Activated CD8-positive, alpha-beta T cell treated with anti-CD3 and anti-CD28 coated beads for 36 hours (primary cell): Measurements from ENCODE around the gene SBF1. TPM values are rescaled to one million over a fixed set of nuclear protein-coding genes. Genes with fewer than 3 reads are reported as not detected.
A peak's percentile ranks its signal among the peaks of the same experiment; 100 is the strongest.

ENCODE experiments used
- ATAC-seq: fragments of 200-7000 bp; cut with Tn5 transposase; one replicate; pipeline ENCODE4 v1.10.0; 2021; ENCODE audit warnings: mild to moderate bottlenecking, moderate library complexity
- CTCF ChIA-PET: fragments of 350-600 bp; sonication (Branson Sonifier 250); formaldehyde crosslinking; loops from one replicate; lab custom pipeline; 2021; ENCODE audit warnings: antibody characterized with exemption; lab: Charles Lee
- POLR2A ChIA-PET: fragments of 350-600 bp; sonication (Branson Sonifier 250); formaldehyde crosslinking; loops from one replicate; lab custom pipeline; 2021; ENCODE audit warnings: antibody characterized with exemption; lab: Charles Lee
- DNase-seq: peaks from one replicate; pipeline ENCODE4 v3.0.0-alpha.2; 2020
- H3K27ac Mint-ChIP-seq: one replicate; pipeline ENCODE4 v1.8.0; 2021; ENCODE audit warnings: mild to moderate bottlenecking, mixed read lengths
- H3K27me3 Mint-ChIP-seq: one replicate; pipeline ENCODE4 v1.8.0; 2021; ENCODE audit warnings: mixed read lengths
- H3K36me3 Mint-ChIP-seq: one replicate; pipeline ENCODE4 v1.8.0; 2021; ENCODE audit warnings: low read depth, mixed read lengths
- H3K4me1 Mint-ChIP-seq: one replicate; pipeline ENCODE4 v1.8.0; 2021; ENCODE audit warnings: low read depth, mixed read lengths
- H3K4me3 Mint-ChIP-seq: one replicate; pipeline ENCODE4 v1.8.0; 2021; ENCODE audit warnings: mild to moderate bottlenecking, moderate library complexity, mixed read lengths
- H3K9me3 Mint-ChIP-seq: one replicate; pipeline ENCODE4 v1.8.0; 2021; ENCODE audit warnings: mixed read lengths
- CTCF ChIP-seq: fragments of 200-600 bp; IDR thresholded peaks from one replicate; pipeline ENCODE4 v1.8.0; 2022; ENCODE audit warnings: antibody characterized with exemption, mild to moderate bottlenecking
- intact Hi-C: fragments of 100-400 bp; cut with micrococcal nuclease; formaldehyde crosslinking; loops from one replicate; pipeline ENCODE4 v1.10.0; 2022
- total RNA-seq, 2 experiments: library from RNA; stranded (reverse); gene quantifications; one replicate each; pipeline ENCODE4 v1.2.3, GENCODE V29; 2021

SBF1 gene
- total RNA-seq, 2 experiments from 2014 or later = 120 TPM

- DNase-seq (peak; percentile 80), ATAC-seq (peak; percentile 95)
- no peaks in the 10 kb centered on the region for H3K9me3 Mint-ChIP-seq
- H3K4me1 Mint-ChIP-seq = no peaks in the 10 kb centered on the region
- no peaks in the 10 kb centered on the region for H3K27me3 Mint-ChIP-seq
- no peaks in the 10 kb centered on the region for H3K36me3 Mint-ChIP-seq
- peak; percentile 79 for TF ChIP-seq CTCF
- no peak overlapping the region for H3K27ac Mint-ChIP-seq
- no peak overlapping the region for H3K4me3 Mint-ChIP-seq
- CTCF ChIA-PET = interaction anchor here (0.7 to 2.8 kb wide), 32 partner anchors 8 to 254 kb away, joined by 3 to 19 read pairs (median 4); partner anchors contain the start of genes ADM2, HDAC10, LMF2 and MAPK12
- intact Hi-C loops = no loop called here
- POLR2A ChIA-PET = interaction anchor here (0.6 to 1.2 kb wide), 5 partner anchors 41 to 255 kb away, joined by 3 to 5 read pairs (median 3); no protein-coding TSS in a partner anchor
These were observed 23.6 kb upstream of the SBF1 start for GRCh38 chr22:50498322-50498890.

- no peaks in the 10 kb centered on the region for H3K4me1 Mint-ChIP-seq
- no peak for TF ChIP-seq CTCF
- H3K36me3 Mint-ChIP-seq = no peaks in the 10 kb centered on the region
- intact Hi-C loops = no loop called here
- no peak for ATAC-seq
- DNase-seq = no peak
- no peaks in the 10 kb centered on the region for H3K27me3 Mint-ChIP-seq
- no peak overlapping the region for H3K27ac Mint-ChIP-seq
- H3K4me3 Mint-ChIP-seq = no peak overlapping the region
- POLR2A ChIA-PET = interaction anchor here (0.8 to 1.2 kb wide), 2 partner anchors 17 to 43 kb away, joined by 3 read pairs; no protein-coding TSS in a partner anchor
- CTCF ChIA-PET = interaction anchor here (0.7 to 2.6 kb wide), 18 partner anchors 11 to 236 kb away, joined by 3 to 19 read pairs (median 6); partner anchors contain the start of genes ADM2, LMF2, MAPK12 and NCAPH2
- no peaks in the 10 kb centered on the region for H3K9me3 Mint-ChIP-seq
These were observed 22.3 kb upstream of the SBF1 start for GRCh38 chr22:50497093-50497492.

DNA sequence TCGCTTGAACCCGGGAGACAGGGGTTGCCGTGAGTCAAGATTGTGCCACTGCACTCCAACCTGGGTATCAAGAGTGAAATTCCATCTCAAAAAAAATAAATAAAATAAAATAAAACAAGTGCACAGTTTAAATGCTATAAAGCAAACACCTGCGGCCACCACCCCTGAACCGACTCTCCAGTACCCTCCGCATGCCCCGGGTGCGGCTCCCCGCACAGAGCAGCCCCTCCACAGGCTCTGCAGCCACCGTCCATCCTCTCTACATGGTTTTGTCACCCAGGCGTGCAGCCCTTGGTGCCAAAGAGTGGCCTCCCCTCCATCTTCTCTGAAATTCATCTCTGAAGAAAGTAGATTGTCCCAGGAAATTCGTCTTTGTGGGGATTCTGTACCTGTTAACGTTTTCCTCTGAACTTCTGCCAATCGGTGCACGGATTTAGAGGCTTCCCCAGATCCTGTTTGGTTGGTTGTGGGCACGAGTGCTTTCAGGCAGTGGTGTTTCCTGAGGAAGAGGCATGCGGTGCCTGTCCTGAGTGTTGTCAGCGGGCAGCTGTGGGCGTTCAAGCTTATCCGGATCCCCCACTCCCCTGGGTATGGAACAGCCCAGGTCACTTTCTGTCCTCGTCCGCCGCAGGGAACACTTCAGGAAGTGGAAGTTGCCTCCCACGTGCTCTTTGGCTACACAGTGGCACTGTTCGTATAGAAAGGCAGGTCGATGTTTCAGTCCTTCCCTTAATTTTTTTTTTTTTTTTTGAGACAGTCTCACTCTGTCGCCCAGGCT is 15.9 kb upstream of the SBF1 start:
- POLR2A ChIA-PET = interaction anchor here (1.0 to 1.1 kb wide), 2 partner anchors 8 to 28 kb away, joined by 3 to 4 read pairs; no protein-coding TSS in a partner anchor
- peak overlapping the region; percentile 26 for H3K4me3 Mint-ChIP-seq
- intact Hi-C loops = no loop called here
- H3K36me3 Mint-ChIP-seq = no peaks in the 10 kb centered on the region
- CTCF ChIA-PET = interaction anchor here (0.6 to 0.7 kb wide), 2 partner anchors 219 to 282 kb away, joined by 3 to 4 read pairs; no protein-coding TSS in a partner anchor
- ATAC-seq = peak; percentile 48
- H3K27me3 Mint-ChIP-seq = no peaks in the 10 kb centered on the region
- TF ChIP-seq CTCF = no peak
- H3K4me1 Mint-ChIP-seq = peaks cover 7% of the 10 kb centered on the region
- no peak overlapping the region for H3K27ac Mint-ChIP-seq
- no peaks in the 10 kb centered on the region for H3K9me3 Mint-ChIP-seq
- no peak for DNase-seq

GRCh38 chr22:50489363-50490243 is 14.8 kb upstream of the SBF1 start:
- TF ChIP-seq CTCF = no peak
- CTCF ChIA-PET = no interaction called here
- Mint-ChIP-seq H3K36me3 (no peaks in the 10 kb centered on the region), H3K27me3 (no peaks in the 10 kb centered on the region), H3K4me1 (peaks cover 7% of the 10 kb centered on the region), H3K9me3 (no peaks in the 10 kb centered on the region), H3K27ac (no peak overlapping the region), H3K4me3 (no peak overlapping the region)
- POLR2A ChIA-PET = interaction anchor here (1.0 kb wide), 1 partner anchor 29 kb away, joined by 3 read pairs; no protein-coding TSS in a partner anchor
- ATAC-seq (no peak), DNase-seq (no peak)
- intact Hi-C loops = no loop called here
